Hepatocyte (in vitro differentiated cells): ENCODE measurements around the gene SCG3. TPM values are rescaled to one million over a fixed set of nuclear protein-coding genes. Genes with fewer than 3 reads are reported as not detected.

Experiments
- DNase-seq: peaks from one replicate; pipeline ENCODE4 v3.0.0-alpha.2; 2016; ENCODE audit warnings: low spot score
- H2AFZ ChIP-seq: fragments of 200-600 bp; sonication (generic); 2 replicates; pipeline ENCODE4 v1.6.0; 2016; ENCODE audit warnings: antibody characterized with exemption, mild to moderate bottlenecking
- H3K27ac ChIP-seq: fragments of 200-600 bp; sonication (generic); 2 replicates; pipeline ENCODE4 v1.5.1; 2016; ENCODE audit warnings: mild to moderate bottlenecking
- H3K27me3 ChIP-seq: fragments of 200-600 bp; sonication (generic); 2 replicates; pipeline ENCODE4 v1.6.1; 2016
- H3K36me3 ChIP-seq: fragments of 200-600 bp; sonication (generic); replicated peaks from 2 replicates; pipeline ENCODE4 v1.5.1; 2016; ENCODE audit warnings: low read depth; ENCODE audit not compliant: insufficient read depth
- H3K4me1 ChIP-seq: fragments of 200-600 bp; sonication (generic); 2 replicates; pipeline ENCODE4 v1.5.1; 2016; ENCODE audit warnings: mild to moderate bottlenecking, moderate library complexity; ENCODE audit not compliant: insufficient read depth
- H3K4me2 ChIP-seq: fragments of 200-600 bp; sonication (generic); 2 replicates; pipeline ENCODE4 v1.6.0; 2016
- H3K4me3 ChIP-seq: fragments of 200-600 bp; sonication (generic); 2 replicates; pipeline ENCODE4 v1.5.1; 2016; ENCODE audit warnings: mild to moderate bottlenecking
- H3K79me2 ChIP-seq: fragments of 200-600 bp; sonication (generic); 2 replicates; pipeline ENCODE4 v1.6.0; 2017; ENCODE audit warnings: mild to moderate bottlenecking
- H3K9me2 ChIP-seq: fragments of 200-600 bp; sonication (generic); replicated peaks from 2 replicates; pipeline ENCODE4 v1.6.0; 2017; ENCODE audit warnings: mild to moderate bottlenecking; ENCODE audit not compliant: insufficient read depth
- H3K9me3 ChIP-seq: fragments of 200-600 bp; sonication (generic); 2 replicates; pipeline ENCODE4 v1.5.1; 2016; ENCODE audit warnings: low read depth, mild to moderate bottlenecking
- H4K20me1 ChIP-seq: fragments of 200-600 bp; sonication (generic); 2 replicates; pipeline ENCODE4 v1.6.0; 2016; ENCODE audit warnings: mild to moderate bottlenecking; ENCODE audit not compliant: insufficient read depth, poor library complexity, severe bottlenecking
- EZH2 ChIP-seq: fragments of 200-600 bp; sonication (generic); IDR thresholded peaks from 2 replicates; pipeline ENCODE4 v1.6.1; 2016; ENCODE audit warnings: antibody characterized with exemption, mild to moderate bottlenecking, borderline replicate concordance
- EZH2phosphoT487 ChIP-seq: fragments of 200-600 bp; sonication (generic); IDR thresholded peaks from one replicate; pipeline ENCODE4 v1.6.1; 2018; ENCODE audit warnings: antibody characterized with exemption, mild to moderate bottlenecking, low read depth, moderate library complexity; ENCODE audit not compliant: unreplicated experiment, severe bottlenecking
- WGBS: methylation state at CpG from one replicate; pipeline ENCODE4 v1.1.6; 2016; ENCODE audit warnings: low lambda C conversion rate; ENCODE audit errors: missing lambda C conversion rate; 5-methylcytosine and 5-hydroxymethylcytosine counted together
- polyA plus RNA-seq: library from polyadenylated mRNA; unstranded; fragments of >200 nt; fragmentation: Nextera tagmentation; extraction: Ambion mirVana; gene quantifications from 2 replicates; pipeline ENCODE4 v1.2.1, GENCODE V29; 2016
- total RNA-seq: library from RNA; depleted of rRNA; stranded (reverse); fragments of >200 nt; gene quantifications from 2 replicates; pipeline ENCODE4 v1.2.3, GENCODE V29; 2014
- TF ChIP-seq, protein P1 (sequence below): fragments of 200-600 bp; sonication (generic); IDR thresholded peaks from 2 replicates; pipeline ENCODE4 v1.5.1; 2016; ENCODE audit warnings: antibody characterized with exemption, mild to moderate bottlenecking; ENCODE audit not compliant: poor library complexity

Gene SCG3
- total and polyA plus RNA-seq, 2 experiments from 2014 or later: 0.11 to 0.20 TPM

DNA sequence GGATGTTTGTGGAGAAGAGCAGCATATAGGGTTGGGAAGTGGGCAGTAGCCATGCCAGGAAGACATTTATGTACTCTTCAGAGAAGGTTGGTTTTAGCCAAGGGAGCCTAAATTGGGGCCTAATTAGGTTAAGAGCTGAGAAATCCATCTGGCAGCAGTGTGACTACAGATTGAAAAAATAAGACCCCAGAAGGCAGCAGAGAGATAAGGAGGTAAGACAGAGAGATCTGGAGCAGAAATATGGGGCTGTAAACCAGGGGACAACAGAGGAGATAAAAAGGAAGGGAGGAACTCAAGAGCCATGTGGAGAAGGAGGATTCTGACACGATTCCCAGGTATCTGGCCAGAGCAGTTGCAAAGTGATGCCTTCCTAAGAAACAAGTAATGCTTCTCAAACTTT, 32.9 kb downstream of the SCG3 start:
- Histone ChIP-seq H4K20me1 (no peaks in the 10 kb centered on the region), H3K27ac (no peak overlapping the region), H3K4me3 (no peak overlapping the region), H3K9me2 (no peaks in the 10 kb centered on the region), H3K27me3 (no peaks in the 10 kb centered on the region), H3K9me3 (no peaks in the 10 kb centered on the region), H3K4me1 (peaks cover 11% of the 10 kb centered on the region), H3K79me2 (no peaks in the 10 kb centered on the region), H3K4me2 (no peak overlapping the region), H2AFZ (no peak overlapping the region), H3K36me3 (no peaks in the 10 kb centered on the region)
- WGBS: 57% methylated on average over 1 of the region's 1 CpG
- TF ChIP-seq, protein P1, sequence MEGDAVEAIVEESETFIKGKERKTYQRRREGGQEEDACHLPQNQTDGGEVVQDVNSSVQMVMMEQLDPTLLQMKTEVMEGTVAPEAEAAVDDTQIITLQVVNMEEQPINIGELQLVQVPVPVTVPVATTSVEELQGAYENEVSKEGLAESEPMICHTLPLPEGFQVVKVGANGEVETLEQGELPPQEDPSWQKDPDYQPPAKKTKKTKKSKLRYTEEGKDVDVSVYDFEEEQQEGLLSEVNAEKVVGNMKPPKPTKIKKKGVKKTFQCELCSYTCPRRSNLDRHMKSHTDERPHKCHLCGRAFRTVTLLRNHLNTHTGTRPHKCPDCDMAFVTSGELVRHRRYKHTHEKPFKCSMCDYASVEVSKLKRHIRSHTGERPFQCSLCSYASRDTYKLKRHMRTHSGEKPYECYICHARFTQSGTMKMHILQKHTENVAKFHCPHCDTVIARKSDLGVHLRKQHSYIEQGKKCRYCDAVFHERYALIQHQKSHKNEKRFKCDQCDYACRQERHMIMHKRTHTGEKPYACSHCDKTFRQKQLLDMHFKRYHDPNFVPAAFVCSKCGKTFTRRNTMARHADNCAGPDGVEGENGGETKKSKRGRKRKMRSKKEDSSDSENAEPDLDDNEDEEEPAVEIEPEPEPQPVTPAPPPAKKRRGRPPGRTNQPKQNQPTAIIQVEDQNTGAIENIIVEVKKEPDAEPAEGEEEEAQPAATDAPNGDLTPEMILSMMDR: no peak
- TF ChIP-seq EZH2 (no peak), EZH2phosphoT487 (no peak)
- no peak for DNase-seq

DNA sequence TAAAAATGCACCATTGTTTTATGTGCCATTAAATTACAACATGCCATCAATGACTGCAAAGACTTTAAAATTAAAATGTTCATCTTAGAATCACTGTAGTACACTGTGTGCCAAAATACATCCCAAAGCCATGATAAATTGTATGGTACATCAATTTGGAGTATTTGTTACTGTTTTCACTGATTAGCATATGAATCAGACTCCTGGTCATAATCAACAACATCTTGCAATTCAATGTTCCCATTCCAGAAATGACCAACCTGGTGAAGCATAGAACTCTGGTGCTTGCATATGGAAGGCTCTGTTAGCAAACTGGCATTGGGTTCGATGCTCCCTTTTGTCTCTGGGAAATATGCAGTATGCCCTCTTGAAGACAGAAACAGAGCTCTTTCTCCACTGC, 33.6 kb downstream of the SCG3 start:
- no peak for DNase-seq
- Histone ChIP-seq H3K27ac (no peak overlapping the region), H3K27me3 (no peaks in the 10 kb centered on the region), H4K20me1 (no peaks in the 10 kb centered on the region), H3K4me1 (peaks cover 18% of the 10 kb centered on the region), H3K9me3 (no peaks in the 10 kb centered on the region), H3K4me2 (no peak overlapping the region), H3K79me2 (no peaks in the 10 kb centered on the region), H2AFZ (no peak overlapping the region), H3K36me3 (no peaks in the 10 kb centered on the region), H3K4me3 (no peak overlapping the region), H3K9me2 (no peaks in the 10 kb centered on the region)
- no peak for TF ChIP-seq EZH2
- TF ChIP-seq EZH2phosphoT487: no peak
- TF ChIP-seq, protein P1: no peak
- 96% methylated on average over 1 of the region's 1 CpG for WGBS

DNA sequence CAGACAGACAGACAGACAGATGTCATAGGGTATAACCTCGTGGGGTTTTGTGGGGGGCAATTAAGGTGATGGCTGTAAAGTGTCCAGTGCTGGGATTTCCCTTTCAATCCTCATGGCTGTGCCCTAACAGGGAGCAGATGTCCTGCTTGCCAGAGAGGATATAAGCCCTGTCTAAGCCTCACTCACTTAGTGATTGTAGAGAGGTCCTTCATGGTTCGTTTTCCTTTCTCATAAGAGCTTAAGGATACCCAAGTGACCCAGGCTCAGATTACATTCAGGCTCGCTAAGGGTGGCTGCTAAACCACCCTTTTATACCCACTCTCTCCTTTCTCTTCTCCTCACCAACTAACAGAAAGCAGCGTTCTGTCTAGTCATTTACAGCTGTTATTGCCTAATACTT, 36.9 kb downstream of the SCG3 start:
- Histone ChIP-seq H3K4me1 (peaks cover 18% of the 10 kb centered on the region), H3K27ac (no peak overlapping the region), H4K20me1 (no peaks in the 10 kb centered on the region), H3K4me2 (no peak overlapping the region), H3K9me2 (no peaks in the 10 kb centered on the region), H3K4me3 (no peak overlapping the region), H2AFZ (no peak overlapping the region), H3K79me2 (no peaks in the 10 kb centered on the region), H3K27me3 (no peaks in the 10 kb centered on the region), H3K9me3 (no peaks in the 10 kb centered on the region), H3K36me3 (no peaks in the 10 kb centered on the region)
- no peak for DNase-seq
- WGBS: 25% methylated on average over 4 of the region's 4 CpGs
- TF ChIP-seq EZH2 (no peak), EZH2phosphoT487 (no peak)
- TF ChIP-seq, protein P1: no peak

DNA sequence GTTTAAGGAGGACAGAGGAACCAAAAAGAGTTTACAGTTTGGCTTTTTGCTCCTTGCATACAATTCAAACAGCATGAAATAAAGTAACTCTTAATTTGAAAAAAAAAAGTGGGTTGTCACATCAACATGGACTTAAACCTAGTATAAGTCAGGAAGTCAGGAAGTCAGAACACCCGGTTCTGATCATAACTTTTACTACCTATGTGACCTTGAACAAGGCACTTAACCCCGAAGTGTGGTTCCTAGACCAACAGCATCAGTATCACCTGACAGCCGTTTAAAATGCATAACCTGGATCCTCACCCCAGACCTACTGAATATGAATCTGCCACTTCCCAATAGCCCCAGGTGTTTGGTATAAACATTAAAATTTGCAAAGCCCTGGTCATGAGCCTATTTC, 37.4 kb downstream of the SCG3 start:
- TF ChIP-seq, protein P1: no peak
- TF ChIP-seq EZH2 (no peak), EZH2phosphoT487 (no peak)
- H3K4me3 ChIP-seq: no peak overlapping the region
- H3K27me3 ChIP-seq: no peaks in the 10 kb centered on the region
- H3K9me2 ChIP-seq: no peaks in the 10 kb centered on the region
- DNase-seq: no peak
- WGBS: 32% methylated on average over 3 of the region's 3 CpGs
- H3K27ac ChIP-seq: no peak overlapping the region
- H2AFZ ChIP-seq: no peak overlapping the region
- no peaks in the 10 kb centered on the region for H3K9me3 ChIP-seq
- no peak overlapping the region for H3K4me2 ChIP-seq
- no peaks in the 10 kb centered on the region for H3K79me2 ChIP-seq
- no peaks in the 10 kb centered on the region for H3K36me3 ChIP-seq
- H4K20me1 ChIP-seq: no peaks in the 10 kb centered on the region
- H3K4me1 ChIP-seq: peaks cover 18% of the 10 kb centered on the region
